Measurements from ENCODE around the gene CNKSR1.

- TF ChIP-seq POLR2A (IDR thresholded peaks at IDR 0.05): no peak
- TF ChIP-seq CTCF (IDR thresholded peaks at IDR 0.05): no peak
These were observed 4.5 kb downstream of the CNKSR1 start for GRCh38 chr1:26181586-26182382.

Measured in uterus (tissue), 2 donors.